Suppressor macrophage treated with lipopolysaccharide for 1 hour (primary cell): ENCODE results near the gene LSP1.
"Not testable (repeated sequence)": the region's sequence is repeated elsewhere in the genome, so short reads cannot be mapped to it uniquely, and the experiment has no call there.

Experiments
- DNase-seq, 3 donors: peaks; one replicate each; pipeline ENCODE4 v3.0.0-alpha.2; 2020 to 2022

The LSP1 gene

GRCh38 chr11:1877211-1878136 lies 24.6 kb downstream of the LSP1 start:
- no peak for DNase-seq

GRCh38 chr11:1878137-1879031 lies 25.5 kb downstream of the LSP1 start:
- DNase-seq: no peak

GRCh38 chr11:1879342-1879940 lies 26.6 kb downstream of the LSP1 start:
- DNase-seq: no peak

GRCh38 chr11:1879941-1880720 lies 27.2 kb downstream of the LSP1 start:
- DNase-seq: peak; percentile 56 to 72 (median 69)

GRCh38 chr11:1880746-1881441 lies 28.0 kb downstream of the LSP1 start:
- DNase-seq: no peak

GRCh38 chr11:1881442-1882264 lies 28.8 kb downstream of the LSP1 start:
- no peak for DNase-seq

- peak; percentile 78 to 93 (median 84) for DNase-seq
Measured at GRCh38 chr11:1882265-1883238, 29.7 kb downstream of the LSP1 start.

GRCh38 chr11:1883346-1884302 lies 30.7 kb downstream of the LSP1 start:
- DNase-seq: no peak

GRCh38 chr11:1884303-1884700 lies 31.4 kb downstream of the LSP1 start:
- DNase-seq: no peak

GRCh38 chr11:1886551-1886950 lies 33.7 kb downstream of the LSP1 start:
- DNase-seq: not testable (repeated sequence)

GRCh38 chr11:1887451-1888346 lies 34.8 kb downstream of the LSP1 start:
- DNase-seq: no peak

- no peak for DNase-seq
Measured at GRCh38 chr11:1888347-1888753, 35.5 kb downstream of the LSP1 start.

GRCh38 chr11:1888811-1889210 lies 35.9 kb downstream of the LSP1 start:
- DNase-seq: no peak

- no peak for DNase-seq
Measured at GRCh38 chr11:1889224-1889930, 36.5 kb downstream of the LSP1 start.

GRCh38 chr11:1889941-1890855 lies 37.3 kb downstream of the LSP1 start:
- DNase-seq: no peak
